SK-N-SH (cell line): ENCODE measurements around the gene ARHGEF7. TPM values are rescaled to one million over a fixed set of nuclear protein-coding genes. Genes with fewer than 3 reads are reported as not detected.
A peak's percentile ranks its signal among the peaks of the same experiment; 100 is the strongest.
"Not testable (repeated sequence)": the region's sequence is repeated elsewhere in the genome, so short reads cannot be mapped to it uniquely, and the experiment has no call there.

ENCODE experiments used
- CTCF ChIA-PET: fragments of 300-600, 350-600 bp; formaldehyde crosslinking; extraction: SDS; loops from one replicate; lab custom pipeline; 2021; lab: Yijun Ruan, JAX
- POLR2A ChIA-PET: fragments of 350-600 bp; sonication (Branson Sonifier 250); formaldehyde crosslinking; extraction: SDS; loops from one replicate; lab custom pipeline; 2020; ENCODE audit warnings: antibody characterized with exemption, inconsistent platforms; lab: Yijun Ruan, JAX
- DNase-seq: peaks from one replicate; pipeline ENCODE4 v3.0.0; 2012
- H2AFZ ChIP-seq: fragments of 200-600 bp; sonication (generic); 2 replicates; pipeline ENCODE4 v1.8.1; 2016; ENCODE audit warnings: antibody characterized with exemption, mild to moderate bottlenecking, low read depth
- H3F3A ChIP-seq: fragments of 200-600 bp; sonication (generic); replicated peaks from 2 replicates; pipeline ENCODE3; 2016; ENCODE audit warnings: antibody characterized with exemption, mild to moderate bottlenecking; ENCODE audit not compliant: insufficient read depth
- H3K27ac ChIP-seq, 2 experiments: fragments of 200-500 bp in 1 of 2; fragments of 200-600 bp in 1 of 2; sonication (Bioruptor generic) in 1 of 2; sonication (generic), shearing (Covaris generic) in 1 of 2; 2 replicates each; pipeline versions ENCODE4 v1.5.1 to v1.6.1; 2014 to 2016; ENCODE audit warnings: low read depth in 2 of 2, inconsistent platforms in 1 of 2, low read length in 1 of 2, mild to moderate bottlenecking in 1 of 2, mixed read lengths in 1 of 2
- H3K27me3 ChIP-seq: fragments of 200-600 bp; sonication (generic), shearing (Covaris generic); 2 replicates; pipeline ENCODE4 v1.6.1; 2016; ENCODE audit warnings: mixed run types; ENCODE audit not compliant: insufficient read depth
- H3K36me3 ChIP-seq, 2 experiments: fragments of 200-500 bp in 1 of 2; fragments of 200-600 bp in 1 of 2; sonication (Bioruptor generic) in 1 of 2; sonication (generic) in 1 of 2; replicated peaks in 1 of 2; 2 replicates each; pipeline versions ENCODE3 to v1.5.1; 2014 to 2016; ENCODE audit warnings: low read length in 1 of 2, mild to moderate bottlenecking in 1 of 2; ENCODE audit not compliant: insufficient read depth in 2 of 2, control insufficient read depth in 1 of 2
- H3K4me1 ChIP-seq, 2 experiments: fragments of 200-500 bp in 1 of 2; fragments of 200-600 bp in 1 of 2; sonication (Bioruptor generic) in 1 of 2; sonication (generic), shearing (Covaris generic) in 1 of 2; 2 replicates each; pipeline versions ENCODE4 v1.5.1 to v1.6.1; 2014 to 2016; ENCODE audit warnings: low read depth in 1 of 2, low read length in 1 of 2, mixed run types in 1 of 2; ENCODE audit not compliant: insufficient read depth in 2 of 2, control insufficient read depth in 1 of 2
- H3K4me2 ChIP-seq: fragments of 200-600 bp; sonication (generic), shearing (Covaris generic); 2 replicates; pipeline ENCODE4 v1.6.1; 2017; ENCODE audit warnings: mixed run types
- H3K4me3 ChIP-seq, 2 experiments: fragments of 200-500 bp in 1 of 2; fragments of 200-600 bp in 1 of 2; sonication (Bioruptor generic) in 1 of 2; sonication (generic), shearing (Covaris generic) in 1 of 2; 2 replicates each; pipeline versions ENCODE4 v1.5.1 to v1.8.1; 2014 to 2016; ENCODE audit warnings: low read depth in 2 of 2, inconsistent platforms in 1 of 2, low read length in 1 of 2, mild to moderate bottlenecking in 1 of 2, mixed read lengths in 1 of 2, moderate library complexity in 1 of 2
- H3K79me2 ChIP-seq: fragments of 200-600 bp; sonication (generic); 2 replicates; pipeline ENCODE4 v1.8.1; 2017; ENCODE audit warnings: mild to moderate bottlenecking; ENCODE audit not compliant: insufficient read depth
- H3K9ac ChIP-seq: fragments of 200-600 bp; sonication (generic); 2 replicates; pipeline ENCODE4 v1.6.1; 2017; ENCODE audit warnings: mixed run types
- H3K9me2 ChIP-seq: fragments of 200-600 bp; sonication (generic); 2 replicates; pipeline ENCODE4 v1.6.1; 2017; ENCODE audit warnings: mixed run types
- H3K9me3 ChIP-seq: fragments of 200-600 bp; sonication (generic); 2 replicates; pipeline ENCODE4 v1.6.1; 2017; ENCODE audit warnings: mixed run types, mild to moderate bottlenecking, moderate library complexity
- H4K20me1 ChIP-seq: fragments of 200-600 bp; sonication (generic); 2 replicates; pipeline ENCODE4 v1.6.1; 2017; ENCODE audit warnings: mild to moderate bottlenecking, mixed run types; ENCODE audit not compliant: insufficient read depth
- FOSL2 ChIP-seq: IDR thresholded peaks from 2 replicates; pipeline ENCODE4 v1.4.0; 2012; ENCODE audit warnings: low read depth, mild to moderate bottlenecking, moderate library complexity, borderline replicate concordance
- FOXJ3 ChIP-seq: sonication (generic); formaldehyde crosslinking; IDR thresholded peaks from 2 replicates; pipeline ENCODE4 v1.5.1; 2020; ENCODE audit warnings: mild to moderate bottlenecking, missing genetic modification reagents
- JUND ChIP-seq: IDR thresholded peaks from 2 replicates; pipeline ENCODE4 v1.4.0; 2012
- MEF2A ChIP-seq: IDR thresholded peaks from 2 replicates; pipeline ENCODE4 v1.4.0; 2012; ENCODE audit warnings: low read depth, borderline replicate concordance
- NFIC ChIP-seq: IDR thresholded peaks from 2 replicates; pipeline ENCODE4 v1.4.0; 2012; ENCODE audit warnings: borderline replicate concordance
- SIN3A ChIP-seq: IDR thresholded peaks from 2 replicates; pipeline ENCODE4 v1.6.1; 2012; ENCODE audit warnings: low read depth, mild to moderate bottlenecking, low read length, moderate library complexity, borderline replicate concordance
- TAF1 ChIP-seq: IDR thresholded peaks from 2 replicates; pipeline ENCODE4 v1.6.1; 2012; ENCODE audit warnings: low read depth, mild to moderate bottlenecking, low read length, moderate library complexity, borderline replicate concordance
- TEAD4 ChIP-seq: IDR thresholded peaks from 2 replicates; pipeline ENCODE4 v1.4.0; 2012; ENCODE audit warnings: mild to moderate bottlenecking, borderline replicate concordance; ENCODE audit not compliant: insufficient read depth
- YY1 ChIP-seq: IDR thresholded peaks from 2 replicates; pipeline ENCODE4 v1.4.0; 2012; ENCODE audit warnings: low read depth, mild to moderate bottlenecking
- WGBS: methylation state at CpG from one replicate; pipeline ENCODE4 v1.1.6; 2017; ENCODE audit warnings: low lambda C conversion rate; 5-methylcytosine and 5-hydroxymethylcytosine counted together
- polyA plus RNA-seq, 3 experiments: library from polyadenylated mRNA; depleted of rRNA; stranded (reverse); fragments of >200 nt; gene quantifications; 2 replicates each; pipeline ENCODE4 v1.2.3, GENCODE V29; 2012
- TF ChIP-seq, protein P1 (sequence below): fragments of 150-350 bp; IDR thresholded peaks from 2 replicates; pipeline ENCODE4 v1.6.1; 2016; ENCODE audit warnings: mild to moderate bottlenecking, low read depth, low read length
- TF ChIP-seq, protein P2 (sequence below): IDR thresholded peaks from 2 replicates; pipeline ENCODE4; 2012
- TF ChIP-seq, protein P3 (sequence below): fragments of 150-350 bp; IDR thresholded peaks from 2 replicates; pipeline ENCODE4 v1.6.1; 2017; ENCODE audit warnings: antibody characterized with exemption, low read length, low read depth, borderline replicate concordance

Gene ARHGEF7
- polyA plus RNA-seq, 1 of the 3 experiments (the other 2 are of a cell fraction): 21.6 TPM

DNA sequence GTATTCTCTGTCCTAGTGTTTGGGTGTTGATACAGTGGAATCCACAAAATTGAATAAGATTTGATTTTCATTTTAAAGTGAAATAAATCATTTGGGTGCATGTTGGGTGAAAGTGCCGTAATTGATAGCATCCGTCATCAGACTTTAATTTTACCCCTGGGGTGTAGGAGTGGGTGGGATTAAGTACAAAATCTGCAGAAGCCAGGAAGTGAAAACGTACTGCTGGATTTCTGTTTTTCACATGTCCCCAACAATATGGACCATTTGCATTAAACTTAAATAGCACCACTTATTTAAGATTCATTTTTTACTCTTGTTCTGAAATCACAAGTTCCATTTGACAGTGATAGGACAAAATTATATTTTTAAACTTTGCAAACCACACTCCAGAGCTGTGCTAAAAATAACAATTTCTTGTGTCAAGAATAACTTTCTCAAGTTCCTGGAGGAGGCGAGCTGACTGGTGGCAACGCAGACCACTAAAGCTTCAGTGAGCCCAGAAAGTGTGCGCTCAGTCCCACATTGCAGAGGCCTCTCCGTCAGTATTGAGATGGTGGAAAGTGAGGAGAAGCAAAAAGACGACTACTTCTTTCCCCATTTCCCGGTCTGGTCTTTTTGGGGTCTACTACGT lies 71.3 kb downstream of the ARHGEF7 start:
- POLR2A ChIA-PET: no interaction called here

DNA sequence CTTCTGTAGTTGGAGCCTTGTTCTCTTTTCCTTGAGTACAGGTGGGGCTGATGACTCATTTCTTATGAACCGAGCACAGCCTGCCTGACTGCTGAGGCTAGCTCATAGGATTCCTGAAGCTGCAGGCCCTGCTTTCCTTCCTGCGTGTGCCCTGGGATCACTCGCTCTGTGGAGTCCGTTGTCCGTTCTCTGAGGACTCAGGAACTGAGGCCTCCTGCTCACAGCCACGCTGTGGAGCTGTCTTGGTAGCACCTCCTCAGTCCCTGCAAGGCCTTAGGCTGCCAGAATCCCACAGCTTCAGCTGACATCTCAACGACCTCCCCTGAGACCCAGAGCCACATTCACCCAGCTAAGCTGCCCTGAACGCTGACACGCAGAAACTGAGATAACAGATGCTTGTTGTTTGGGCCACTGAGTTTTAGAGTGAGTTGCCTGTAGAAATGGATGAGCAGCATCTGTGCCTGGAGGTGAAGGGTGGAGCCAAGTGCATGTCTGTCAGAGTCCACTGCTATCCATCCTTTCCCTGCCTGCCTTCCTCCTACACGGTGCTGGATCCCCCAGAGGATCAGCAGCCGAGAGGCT lies 72.9 kb downstream of the ARHGEF7 start:
- no peaks in the 10 kb centered on the region for H3K27me3 ChIP-seq
- CTCF ChIA-PET: interaction anchor here (1.0 kb wide), 1 partner anchor 14 kb away, joined by 3 read pairs; no protein-coding TSS in a partner anchor
- no peaks in the 10 kb centered on the region for H3F3A ChIP-seq
- no peak overlapping the region; a peak in 1 of 4 replicates for H3K27ac ChIP-seq
- peak overlapping the region; percentile 52; the same call in 1 of the 2 replicates for H3K4me2 ChIP-seq
- POLR2A ChIA-PET: no interaction called here
- no peak overlapping the region for H2AFZ ChIP-seq
- peaks cover 0 to 3% of the 10 kb centered on the region in 2 experiments for H3K36me3 ChIP-seq
- no peak for DNase-seq
- H3K4me3 ChIP-seq: no peak overlapping the region
- peaks cover 69% of the 10 kb centered on the region for H4K20me1 ChIP-seq
- no peaks in the 10 kb centered on the region for H3K9me2 ChIP-seq
- H3K79me2 ChIP-seq: peaks cover 93% of the 10 kb centered on the region
- no peak overlapping the region for H3K9ac ChIP-seq
- TF ChIP-seq FOSL2 (peak; percentile 46; the same call in 1 of the 2 replicates), TEAD4 (no peak), TAF1 (no peak), MEF2A (no peak), YY1 (no peak), NFIC (no peak), FOXJ3 (CRISPR knock-in tag) (no peak), JUND (0 out of 2 replicates have a peak, but pooled peaks have one; percentile 13), SIN3A (no peak)
- TF ChIP-seq, protein P1, sequence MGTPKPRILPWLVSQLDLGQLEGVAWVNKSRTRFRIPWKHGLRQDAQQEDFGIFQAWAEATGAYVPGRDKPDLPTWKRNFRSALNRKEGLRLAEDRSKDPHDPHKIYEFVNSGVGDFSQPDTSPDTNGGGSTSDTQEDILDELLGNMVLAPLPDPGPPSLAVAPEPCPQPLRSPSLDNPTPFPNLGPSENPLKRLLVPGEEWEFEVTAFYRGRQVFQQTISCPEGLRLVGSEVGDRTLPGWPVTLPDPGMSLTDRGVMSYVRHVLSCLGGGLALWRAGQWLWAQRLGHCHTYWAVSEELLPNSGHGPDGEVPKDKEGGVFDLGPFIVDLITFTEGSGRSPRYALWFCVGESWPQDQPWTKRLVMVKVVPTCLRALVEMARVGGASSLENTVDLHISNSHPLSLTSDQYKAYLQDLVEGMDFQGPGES: no peak
- TF ChIP-seq, protein P2, sequence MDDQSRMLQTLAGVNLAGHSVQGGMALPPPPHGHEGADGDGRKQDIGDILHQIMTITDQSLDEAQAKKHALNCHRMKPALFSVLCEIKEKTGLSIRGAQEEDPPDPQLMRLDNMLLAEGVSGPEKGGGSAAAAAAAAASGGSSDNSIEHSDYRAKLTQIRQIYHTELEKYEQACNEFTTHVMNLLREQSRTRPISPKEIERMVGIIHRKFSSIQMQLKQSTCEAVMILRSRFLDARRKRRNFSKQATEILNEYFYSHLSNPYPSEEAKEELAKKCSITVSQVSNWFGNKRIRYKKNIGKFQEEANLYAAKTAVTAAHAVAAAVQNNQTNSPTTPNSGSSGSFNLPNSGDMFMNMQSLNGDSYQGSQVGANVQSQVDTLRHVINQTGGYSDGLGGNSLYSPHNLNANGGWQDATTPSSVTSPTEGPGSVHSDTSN: no peak
- H3K9me3 ChIP-seq: no peaks in the 10 kb centered on the region
- 77% methylated on average over 7 of the region's 11 CpGs for WGBS
- H3K4me1 ChIP-seq: peaks cover 16 to 35% of the 10 kb centered on the region in 2 experiments; a peak in 2 of 4 replicates

More for the DNA sequence above, 71.3 kb downstream of the ARHGEF7 start:
- H3K9ac ChIP-seq: no peak overlapping the region
- no peak for DNase-seq
- no peak overlapping the region for H2AFZ ChIP-seq
- WGBS: 95% methylated on average over 10 of the region's 10 CpGs
- H4K20me1 ChIP-seq: peaks cover 85% of the 10 kb centered on the region
- no peaks in the 10 kb centered on the region for H3F3A ChIP-seq
- peaks cover 0 to 3% of the 10 kb centered on the region in 2 experiments for H3K36me3 ChIP-seq
- H3K9me2 ChIP-seq: no peaks in the 10 kb centered on the region
- no peak overlapping the region for H3K4me2 ChIP-seq
- H3K9me3 ChIP-seq: no peaks in the 10 kb centered on the region
- no peak overlapping the region; a peak in 1 of 4 replicates for H3K27ac ChIP-seq
- TF ChIP-seq, protein P3, sequence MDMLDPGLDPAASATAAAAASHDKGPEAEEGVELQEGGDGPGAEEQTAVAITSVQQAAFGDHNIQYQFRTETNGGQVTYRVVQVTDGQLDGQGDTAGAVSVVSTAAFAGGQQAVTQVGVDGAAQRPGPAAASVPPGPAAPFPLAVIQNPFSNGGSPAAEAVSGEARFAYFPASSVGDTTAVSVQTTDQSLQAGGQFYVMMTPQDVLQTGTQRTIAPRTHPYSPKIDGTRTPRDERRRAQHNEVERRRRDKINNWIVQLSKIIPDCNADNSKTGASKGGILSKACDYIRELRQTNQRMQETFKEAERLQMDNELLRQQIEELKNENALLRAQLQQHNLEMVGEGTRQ: no peak
- H3K4me3 ChIP-seq: no peak overlapping the region
- no peaks in the 10 kb centered on the region for H3K27me3 ChIP-seq
- H3K4me1 ChIP-seq: peaks cover 16 to 35% of the 10 kb centered on the region in 2 experiments; a peak in 2 of 4 replicates
- CTCF ChIA-PET: no interaction called here
- peaks cover 94% of the 10 kb centered on the region for H3K79me2 ChIP-seq

DNA sequence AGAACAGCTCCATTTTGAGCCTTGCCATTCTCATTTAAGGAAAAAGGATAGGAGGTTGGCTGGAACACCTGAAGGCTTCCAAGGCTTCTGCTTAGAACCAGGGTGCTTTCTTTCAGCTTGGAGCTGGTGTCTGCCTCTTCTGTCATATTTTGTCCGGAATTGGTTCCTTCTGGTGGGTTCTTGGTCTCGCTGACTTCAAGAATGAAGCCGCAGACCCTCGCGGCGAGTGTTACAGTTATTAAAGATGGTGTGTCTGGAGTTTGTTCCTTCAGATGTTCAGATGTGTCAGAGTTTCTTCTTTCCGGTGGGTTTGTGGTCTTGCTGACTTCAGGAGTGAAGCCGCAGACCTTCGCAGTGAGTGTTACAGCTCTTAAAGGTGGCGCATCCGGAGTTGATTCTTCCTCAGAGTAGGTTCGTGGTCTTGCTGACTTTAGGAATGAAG lies 74.0 kb downstream of the ARHGEF7 start:
- peaks cover 15 to 35% of the 10 kb centered on the region in 2 experiments; a peak in 2 of 4 replicates for H3K4me1 ChIP-seq
- H3K9me2 ChIP-seq, H3K27ac ChIP-seq, H3K9ac ChIP-seq, H3K4me2 ChIP-seq, H3K36me3 ChIP-seq, H3K4me3 ChIP-seq, H3F3A ChIP-seq, H2AFZ ChIP-seq, H3K9me3 ChIP-seq, POLR2A ChIA-PET, H3K27me3 ChIP-seq, DNase-seq: not testable (repeated sequence)
- H3K79me2 ChIP-seq: peaks cover 90% of the 10 kb centered on the region
- CTCF ChIA-PET: interaction anchor here (1.0 to 1.4 kb wide), 2 partner anchors 15 kb away, joined by 3 to 4 read pairs; no protein-coding TSS in a partner anchor
- WGBS: 97% methylated on average over 12 of the region's 12 CpGs
- peaks cover 61% of the 10 kb centered on the region for H4K20me1 ChIP-seq

DNA sequence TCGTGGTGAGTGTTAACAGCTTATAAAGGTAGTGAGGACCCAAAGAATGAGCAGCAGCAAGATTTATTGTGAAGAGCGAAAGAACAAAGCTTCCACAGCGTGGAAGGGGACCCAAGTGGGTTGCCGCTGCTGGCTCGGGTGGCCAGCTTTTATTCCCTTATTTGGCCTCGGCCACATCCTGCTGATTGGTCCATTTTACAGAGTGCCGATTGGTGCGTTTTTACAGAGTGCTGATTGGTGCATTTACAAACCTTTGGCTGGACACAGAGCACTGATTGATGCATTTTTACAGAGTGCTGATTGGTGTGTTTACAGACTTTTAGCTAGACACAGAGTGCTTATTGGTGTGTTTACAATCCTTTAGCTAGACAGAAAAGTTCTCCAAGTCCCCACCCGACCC lies 74.4 kb downstream of the ARHGEF7 start:
- H3K4me2 ChIP-seq, H3K27me3 ChIP-seq, H3F3A ChIP-seq, H3K9ac ChIP-seq, H2AFZ ChIP-seq, H3K9me2 ChIP-seq, DNase-seq, H3K9me3 ChIP-seq, H3K4me3 ChIP-seq, POLR2A ChIA-PET, H3K27ac ChIP-seq, H3K36me3 ChIP-seq: not testable (repeated sequence)
- CTCF ChIA-PET: interaction anchor here (1.4 kb wide), 1 partner anchor 15 kb away, joined by 4 read pairs; no protein-coding TSS in a partner anchor
- H3K79me2 ChIP-seq: peaks cover 89% of the 10 kb centered on the region
- H4K20me1 ChIP-seq: peaks cover 60% of the 10 kb centered on the region
- 99% methylated on average over 8 of the region's 9 CpGs for WGBS
- peaks cover 11 to 32% of the 10 kb centered on the region in 2 experiments; a peak in 2 of 4 replicates for H3K4me1 ChIP-seq
